ENCODE results near the gene CFHR3. TPM values are rescaled to one million over a fixed set of nuclear protein-coding genes. Genes with fewer than 3 reads are reported as not detected.
"Not testable (repeated sequence)": the region's sequence is repeated elsewhere in the genome, so short reads cannot be mapped to it uniquely, and the experiment has no call there.

The CFHR3 gene
- total and polyA plus RNA-seq, 11 donors, result 0.15 to 0.21 TPM; not detected in 9

- intact Hi-C loops (cut with DNase I), result no loop called here
- WGBS, 4 donors, result 71 to 87% (median 82%) methylated on average over 2 of the region's 2 CpGs
- no peak for TF ChIP-seq POLR2A (IDR thresholded peaks at IDR 0.05)
- TF ChIP-seq, protein P1, sequence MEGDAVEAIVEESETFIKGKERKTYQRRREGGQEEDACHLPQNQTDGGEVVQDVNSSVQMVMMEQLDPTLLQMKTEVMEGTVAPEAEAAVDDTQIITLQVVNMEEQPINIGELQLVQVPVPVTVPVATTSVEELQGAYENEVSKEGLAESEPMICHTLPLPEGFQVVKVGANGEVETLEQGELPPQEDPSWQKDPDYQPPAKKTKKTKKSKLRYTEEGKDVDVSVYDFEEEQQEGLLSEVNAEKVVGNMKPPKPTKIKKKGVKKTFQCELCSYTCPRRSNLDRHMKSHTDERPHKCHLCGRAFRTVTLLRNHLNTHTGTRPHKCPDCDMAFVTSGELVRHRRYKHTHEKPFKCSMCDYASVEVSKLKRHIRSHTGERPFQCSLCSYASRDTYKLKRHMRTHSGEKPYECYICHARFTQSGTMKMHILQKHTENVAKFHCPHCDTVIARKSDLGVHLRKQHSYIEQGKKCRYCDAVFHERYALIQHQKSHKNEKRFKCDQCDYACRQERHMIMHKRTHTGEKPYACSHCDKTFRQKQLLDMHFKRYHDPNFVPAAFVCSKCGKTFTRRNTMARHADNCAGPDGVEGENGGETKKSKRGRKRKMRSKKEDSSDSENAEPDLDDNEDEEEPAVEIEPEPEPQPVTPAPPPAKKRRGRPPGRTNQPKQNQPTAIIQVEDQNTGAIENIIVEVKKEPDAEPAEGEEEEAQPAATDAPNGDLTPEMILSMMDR (IDR thresholded peaks at IDR 0.05), result no peak
- ATAC-seq, result no peak
- H3K27ac ChIP-seq, result no peak overlapping the region
- DNase-seq, result no peak
- H3K4me1 ChIP-seq, result no peaks in the 10 kb centered on the region
- no peak overlapping the region for H3K4me3 ChIP-seq
- H3K36me3 ChIP-seq, result peaks cover 0 to 45% (median 0%) of the 10 kb centered on the region in 9 donors
- peaks cover 0 to 18% (median 8%) of the 10 kb centered on the region in 12 donors for H3K9me3 ChIP-seq
- no peaks in the 10 kb centered on the region for H3K27me3 ChIP-seq
These were observed 40.2 kb upstream of the CFHR3 start for GRCh38 chr1:196734460-196734859.

GRCh38 chr1:196738730-196739129 is 35.9 kb upstream of the CFHR3 start:
- Histone ChIP-seq H3K4me1 (no peaks in the 10 kb centered on the region), H3K9me3 (peaks cover 0 to 12% (median 3%) of the 10 kb centered on the region in 12 donors), H3K36me3 (peaks cover 0 to 73% (median 0%) of the 10 kb centered on the region in 9 donors), H3K27ac (no peak overlapping the region), H3K27me3 (no peaks in the 10 kb centered on the region), H3K4me3 (no peak overlapping the region)
- TF ChIP-seq, protein P1 (IDR thresholded peaks at IDR 0.05), result no peak
- TF ChIP-seq POLR2A (IDR thresholded peaks at IDR 0.05), result no peak
- DNase-seq, result no peak
- intact Hi-C loops (cut with DNase I), result no loop called here
- ATAC-seq, result no peak

GRCh38 chr1:196743244-196743643 is 31.4 kb upstream of the CFHR3 start:
- not testable (repeated sequence) for H3K9me3 ChIP-seq, H3K27ac ChIP-seq, H3K4me3 ChIP-seq, ATAC-seq, DNase-seq, H3K27me3 ChIP-seq, H3K4me1 ChIP-seq
- intact Hi-C loops (cut with DNase I), result loop anchor here in 1 of 10 donors (5.0 kb wide), 1 partner anchor 404 kb away; the partner anchor contains the start of gene ASPM
- H3K36me3 ChIP-seq, result peaks cover 0 to 81% (median 0%) of the 10 kb centered on the region in 9 donors
- TF ChIP-seq, protein P1 (IDR thresholded peaks at IDR 0.05), result peak in 2 of 12 donors; percentile 11 to 28
- WGBS, 4 donors, result 37 to 54% (median 41%) methylated on average over 6 of the region's 6 CpGs

DNA sequence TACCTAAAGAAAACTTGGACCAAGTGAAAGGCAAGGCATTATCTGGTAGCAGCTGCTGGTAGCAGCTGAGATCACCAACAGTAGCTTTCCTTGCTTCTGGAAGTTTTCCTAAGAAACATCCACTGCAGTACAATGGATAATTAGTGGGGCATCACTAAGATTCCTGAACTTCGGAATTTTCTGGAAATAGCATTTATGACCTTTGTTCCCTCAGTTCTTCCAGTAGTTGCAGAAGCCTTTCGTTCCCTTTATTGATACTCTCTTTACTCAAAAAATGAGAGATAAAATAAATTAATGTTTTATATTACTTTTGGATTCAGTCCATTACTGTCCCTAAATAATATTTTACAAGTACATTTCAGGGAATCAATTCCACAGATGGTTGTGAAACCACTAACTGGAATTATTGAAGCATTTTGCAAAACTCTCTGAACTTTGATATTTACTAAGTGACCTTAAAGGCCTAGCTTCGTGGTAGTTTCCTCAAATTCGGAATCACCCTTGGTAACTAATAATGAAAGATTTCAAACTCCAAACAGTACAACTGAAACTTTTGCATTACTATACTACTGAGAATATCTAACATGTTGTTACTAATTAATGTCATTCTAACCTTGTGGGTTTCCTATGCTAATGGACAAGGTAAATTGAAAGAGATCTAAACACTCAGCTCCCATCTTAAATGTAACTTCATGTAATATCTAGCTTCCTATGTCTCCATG is 9.5 kb upstream of the CFHR3 start:
- not testable (repeated sequence) for DNase-seq, H3K4me3 ChIP-seq, H3K36me3 ChIP-seq, H3K9me3 ChIP-seq, H3K4me1 ChIP-seq, H3K27ac ChIP-seq, H3K27me3 ChIP-seq, ATAC-seq
- intact Hi-C loops (cut with DNase I), result loop anchor here in 1 of 10 donors (10.0 kb wide), 1 partner anchor 80 kb away; no protein-coding TSS in a partner anchor
- WGBS, 4 donors, result 75 to 91% (median 84%) methylated on average over 4 of the region's 4 CpGs

GRCh38 chr1:196769823-196770222 is 4.8 kb upstream of the CFHR3 start:
- ATAC-seq, result not testable (repeated sequence)

More at GRCh38 chr1:196769823-196770222, 4.8 kb upstream of the CFHR3 start:
- not testable (repeated sequence) for H3K27ac ChIP-seq, H3K27me3 ChIP-seq, H3K9me3 ChIP-seq, H3K4me3 ChIP-seq, DNase-seq, H3K4me1 ChIP-seq, H3K36me3 ChIP-seq
- WGBS, 4 donors, result 90 to 94% (median 93%) methylated on average over 4 of the region's 4 CpGs
- intact Hi-C loops (cut with DNase I), result loop anchor here in 1 of 10 donors (10.0 kb wide), 1 partner anchor 75 kb away; no protein-coding TSS in a partner anchor

Measured in heart left ventricle (tissue), 16 donors.